ENCODE data around the gene CPA4.

Gene CPA4

GRCh38 chr7:130334274-130334673 lies 41.3 kb downstream of the CPA4 start:
- TF ChIP-seq CTCF (conservative IDR thresholded peaks at IDR 0.05; ENCODE audit: low read length): no peak

DNA sequence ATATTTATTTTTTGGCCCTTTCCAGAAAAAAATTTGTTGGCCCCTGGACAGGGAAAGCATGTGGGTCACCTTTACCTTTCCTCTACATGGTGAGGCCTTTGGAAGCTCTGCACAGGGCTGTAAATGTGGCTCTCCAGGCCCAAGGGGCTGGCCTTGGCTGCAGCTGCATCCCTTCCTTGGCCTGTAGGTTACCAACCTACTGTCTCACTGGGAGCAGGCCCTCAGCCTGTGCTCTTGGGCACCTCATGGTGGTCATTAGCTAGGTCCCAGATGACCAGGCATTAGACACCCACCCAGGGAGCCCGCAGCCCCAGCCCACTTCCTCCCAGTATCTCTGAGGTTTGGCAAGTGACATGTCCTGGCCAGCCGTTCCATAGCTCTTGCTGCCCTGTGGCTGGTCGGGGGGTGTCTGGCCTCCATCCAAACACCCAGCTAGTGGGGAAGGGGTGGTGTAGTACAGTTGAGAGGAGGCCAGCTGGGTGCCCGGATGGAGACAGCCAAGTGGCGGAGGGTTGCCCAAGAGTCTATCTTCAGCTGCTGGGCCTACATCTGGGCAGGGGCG lies 44.5 kb downstream of the CPA4 start:
- TF ChIP-seq CTCF (conservative IDR thresholded peaks at IDR 0.05; ENCODE audit: low read length): no peak
- no peak for DNase-seq (ENCODE audit: low read depth)
- no peak overlapping the region for H3K4me3 ChIP-seq (ENCODE audit: low read length)

More at GRCh38 chr7:130334274-130334673, 41.3 kb downstream of the CPA4 start:
- H3K4me3 ChIP-seq (ENCODE audit: low read length): no peak overlapping the region
- peak; percentile 34 for DNase-seq (ENCODE audit: low read depth)

- H3K4me3 ChIP-seq (ENCODE audit: low read length): no peak overlapping the region
- TF ChIP-seq CTCF (conservative IDR thresholded peaks at IDR 0.05; ENCODE audit: low read length): no peak
- no peak for DNase-seq (ENCODE audit: low read depth)
Measured at GRCh38 chr7:130338233-130338632, 45.3 kb downstream of the CPA4 start.

GRCh38 chr7:130341882-130342281 lies 48.9 kb downstream of the CPA4 start:
- no peak for DNase-seq (ENCODE audit: low read depth)
- H3K4me3 ChIP-seq (ENCODE audit: low read length): no peak overlapping the region
- TF ChIP-seq CTCF (conservative IDR thresholded peaks at IDR 0.05; ENCODE audit: low read length): no peak

DNA sequence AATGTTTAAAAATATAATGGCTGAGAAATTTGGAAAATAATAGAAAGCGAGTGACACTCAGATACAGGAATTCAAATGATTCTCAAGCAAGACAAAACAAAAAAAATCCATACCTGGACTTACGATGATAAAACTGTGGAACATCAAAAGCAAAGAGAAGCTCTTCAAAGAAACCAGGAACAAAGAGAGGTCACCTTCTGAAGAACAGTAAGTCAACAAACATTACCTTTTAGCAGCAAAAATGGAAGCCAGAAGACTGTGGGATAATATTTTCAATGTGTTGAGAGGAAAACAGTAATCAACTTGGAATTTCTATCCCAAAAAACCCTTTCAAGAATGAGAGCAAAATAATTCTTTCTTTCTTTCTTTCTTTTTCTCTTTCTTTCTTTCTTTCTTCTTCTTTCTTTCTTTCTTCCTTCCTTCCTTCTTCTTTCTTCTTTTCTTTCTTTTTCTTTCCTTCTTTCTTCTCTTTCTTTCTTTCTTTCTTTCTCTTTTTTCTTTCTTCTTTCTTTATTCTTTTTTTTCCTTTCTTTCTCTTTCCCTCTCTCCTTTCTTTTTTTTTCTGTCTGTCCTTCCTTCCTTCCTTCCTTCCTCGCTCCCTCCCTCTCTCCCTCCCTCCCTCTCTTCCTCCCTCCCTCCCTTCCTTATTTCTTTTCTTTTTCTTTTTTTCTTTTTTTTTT lies 49.9 kb downstream of the CPA4 start:
- DNase-seq (ENCODE audit: low read depth): no peak
- no peak overlapping the region for H3K4me3 ChIP-seq (ENCODE audit: low read length)
- no peak for TF ChIP-seq CTCF (conservative IDR thresholded peaks at IDR 0.05; ENCODE audit: low read length)

DNA sequence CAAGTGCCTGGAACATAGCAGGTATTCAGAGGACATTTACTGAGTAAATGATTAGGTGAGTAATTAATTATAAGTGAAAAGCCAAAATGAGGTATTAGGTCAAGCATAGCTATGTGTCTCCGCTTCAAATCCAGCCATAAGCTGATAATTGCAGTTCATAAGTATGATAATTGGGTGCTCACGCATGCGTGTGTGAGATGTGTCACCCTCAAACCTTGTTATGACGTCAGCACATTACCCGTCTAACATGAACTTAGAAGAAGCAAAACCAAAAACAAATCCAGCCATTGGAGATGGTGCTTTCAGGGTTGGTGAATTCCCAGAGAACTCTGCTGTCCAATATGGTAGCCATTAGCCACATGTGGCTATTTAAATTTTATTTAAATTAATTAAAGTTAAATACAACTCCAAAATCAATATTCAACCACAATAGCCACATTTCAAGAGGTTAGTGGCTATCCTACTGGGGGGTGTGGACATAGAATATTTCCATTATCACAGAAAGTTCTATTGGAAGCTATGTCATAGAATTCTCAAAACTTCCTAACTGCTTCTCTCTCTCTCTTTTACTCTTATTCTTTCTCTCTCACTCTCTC lies 51.4 kb downstream of the CPA4 start, which contains the start of gene CPA5:
TSS of gene CPA5 (plus strand) at position 546 of the 596 bp plus-strand sequence. CDS start 1,670 bp downstream, outside the sequence.
- DNase-seq (ENCODE audit: low read depth): no peak
- no peak for TF ChIP-seq CTCF (conservative IDR thresholded peaks at IDR 0.05; ENCODE audit: low read length)
- no peak within 1 kb of the TSS for H3K4me3 ChIP-seq (ENCODE audit: low read length)

GRCh38 chr7:130345136-130345535 lies 52.2 kb downstream of the CPA4 start:
- H3K4me3 ChIP-seq (ENCODE audit: low read length): no peak overlapping the region
- no peak for DNase-seq (ENCODE audit: low read depth)
- TF ChIP-seq CTCF (conservative IDR thresholded peaks at IDR 0.05; ENCODE audit: low read length): no peak

Data from AG10803 (cell line).